Measurements from ENCODE around the gene SLC25A21. TPM values are rescaled to one million over a fixed set of nuclear protein-coding genes. Genes with fewer than 3 reads are reported as not detected.

Gene SLC25A21
- total RNA-seq, 6 experiments from 2014 or later: 0.09 to 0.37 (median 0.18) TPM; not detected in 1

DNA sequence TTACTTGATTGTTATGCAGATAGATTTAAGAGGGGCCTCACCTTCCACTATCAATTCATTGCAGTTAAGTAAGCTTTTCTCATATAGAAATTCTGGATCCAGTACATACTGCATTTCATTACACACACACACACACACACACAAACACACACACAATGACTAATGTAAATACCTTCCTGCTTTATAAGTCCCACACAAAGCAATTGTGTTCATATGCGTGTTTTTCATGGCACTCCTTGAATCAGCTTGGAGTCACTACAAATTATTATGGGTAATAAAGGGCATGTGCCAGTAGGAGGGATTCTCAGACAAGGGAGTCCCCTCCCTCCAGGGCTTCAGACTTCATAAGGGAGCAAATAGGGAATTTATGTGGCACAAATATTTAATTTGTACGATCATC, 29.9 kb upstream of the SLC25A21 start:
- H3K4me3 ChIP-seq: no peak overlapping the region
- ATAC-seq (no peak), DNase-seq (no peak)
- no peaks in the 10 kb centered on the region for H3K27me3 ChIP-seq
- 100% methylated on average over 2 of the region's 2 CpGs for WGBS (ENCODE audit: insufficient coverage, low coverage, low lambda C conversion rate, missing lambda C conversion rate)
- intact Hi-C loops (cut with DNase I): no loop called here
- no peaks in the 10 kb centered on the region for H3K36me3 ChIP-seq
- TF ChIP-seq, protein P1, sequence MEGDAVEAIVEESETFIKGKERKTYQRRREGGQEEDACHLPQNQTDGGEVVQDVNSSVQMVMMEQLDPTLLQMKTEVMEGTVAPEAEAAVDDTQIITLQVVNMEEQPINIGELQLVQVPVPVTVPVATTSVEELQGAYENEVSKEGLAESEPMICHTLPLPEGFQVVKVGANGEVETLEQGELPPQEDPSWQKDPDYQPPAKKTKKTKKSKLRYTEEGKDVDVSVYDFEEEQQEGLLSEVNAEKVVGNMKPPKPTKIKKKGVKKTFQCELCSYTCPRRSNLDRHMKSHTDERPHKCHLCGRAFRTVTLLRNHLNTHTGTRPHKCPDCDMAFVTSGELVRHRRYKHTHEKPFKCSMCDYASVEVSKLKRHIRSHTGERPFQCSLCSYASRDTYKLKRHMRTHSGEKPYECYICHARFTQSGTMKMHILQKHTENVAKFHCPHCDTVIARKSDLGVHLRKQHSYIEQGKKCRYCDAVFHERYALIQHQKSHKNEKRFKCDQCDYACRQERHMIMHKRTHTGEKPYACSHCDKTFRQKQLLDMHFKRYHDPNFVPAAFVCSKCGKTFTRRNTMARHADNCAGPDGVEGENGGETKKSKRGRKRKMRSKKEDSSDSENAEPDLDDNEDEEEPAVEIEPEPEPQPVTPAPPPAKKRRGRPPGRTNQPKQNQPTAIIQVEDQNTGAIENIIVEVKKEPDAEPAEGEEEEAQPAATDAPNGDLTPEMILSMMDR (IDR thresholded peaks at IDR 0.05): no peak
- no peak for TF ChIP-seq POLR2A (IDR thresholded peaks at IDR 0.05)
- H3K4me1 ChIP-seq: peaks cover 0 to 4% (median 2%) of the 10 kb centered on the region in 4 donors
- H3K9me3 ChIP-seq: no peaks in the 10 kb centered on the region
- H3K27ac ChIP-seq: no peak overlapping the region

DNA sequence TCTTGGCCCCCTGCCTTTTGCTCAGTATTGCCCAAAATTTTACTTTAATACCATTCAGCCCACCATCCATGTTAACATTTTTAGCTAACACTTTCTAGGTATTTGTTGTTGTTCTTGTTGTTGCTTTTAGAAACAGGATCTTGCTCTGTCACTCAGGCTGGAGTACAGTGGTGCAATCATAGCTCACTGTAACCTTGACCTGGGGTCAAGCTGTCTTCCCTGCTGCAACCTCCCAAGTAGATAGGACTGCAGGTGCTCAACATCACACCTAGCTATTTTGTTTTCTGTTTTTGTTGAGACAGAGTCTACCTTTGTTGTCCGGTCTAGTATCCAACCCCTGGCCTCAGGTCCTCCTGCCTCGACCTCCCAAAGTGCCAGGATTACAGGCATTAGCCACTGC, 29.3 kb upstream of the SLC25A21 start:
- H3K4me3 ChIP-seq: no peak overlapping the region
- TF ChIP-seq, protein P1 (IDR thresholded peaks at IDR 0.05): no peak
- no peak for TF ChIP-seq POLR2A (IDR thresholded peaks at IDR 0.05)
- no peak for DNase-seq
- ATAC-seq: no peak
- intact Hi-C loops (cut with DNase I): no loop called here
- no peaks in the 10 kb centered on the region for H3K9me3 ChIP-seq
- H3K27ac ChIP-seq: no peak overlapping the region
- no peaks in the 10 kb centered on the region for H3K27me3 ChIP-seq
- 100% methylated on average over 2 of the region's 2 CpGs for WGBS (ENCODE audit: insufficient coverage, low coverage, low lambda C conversion rate, missing lambda C conversion rate)
- no peaks in the 10 kb centered on the region for H3K36me3 ChIP-seq
- H3K4me1 ChIP-seq: peaks cover 0 to 4% (median 2%) of the 10 kb centered on the region in 4 donors

DNA sequence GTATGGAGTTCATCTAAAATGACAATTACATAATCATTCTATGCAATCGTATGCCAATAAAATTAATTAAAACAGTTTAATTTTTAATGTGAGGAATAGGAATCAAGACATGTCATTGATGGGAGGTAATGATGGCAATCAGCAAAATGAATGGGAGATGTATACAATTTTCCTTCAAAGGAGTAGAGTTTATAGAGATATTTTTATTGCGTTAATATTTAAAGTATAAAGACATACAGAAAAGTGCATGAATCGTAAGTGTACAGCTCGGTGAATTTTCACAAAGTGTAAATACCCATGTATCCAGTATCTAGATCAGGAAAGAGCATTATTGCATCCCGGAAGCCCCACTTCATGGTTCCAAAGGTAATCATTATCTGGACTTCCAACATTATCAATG, 26.5 kb upstream of the SLC25A21 start:
- peak overlapping the region in 1 of 3 donors; percentile 65 for H3K4me3 ChIP-seq
- TF ChIP-seq, protein P1 (IDR thresholded peaks at IDR 0.05): no peak
- TF ChIP-seq POLR2A (IDR thresholded peaks at IDR 0.05): no peak
- WGBS (ENCODE audit: insufficient coverage, low coverage, low lambda C conversion rate, missing lambda C conversion rate): 82% methylated on average over 5 of the region's 5 CpGs
- no peaks in the 10 kb centered on the region for H3K9me3 ChIP-seq
- H3K4me1 ChIP-seq: peaks cover 0 to 4% (median 2%) of the 10 kb centered on the region in 4 donors
- H3K27me3 ChIP-seq: no peaks in the 10 kb centered on the region
- no peaks in the 10 kb centered on the region for H3K36me3 ChIP-seq
- DNase-seq (no peak), ATAC-seq (no peak)
- intact Hi-C loops (cut with DNase I): no loop called here
- H3K27ac ChIP-seq: no peak overlapping the region

DNA sequence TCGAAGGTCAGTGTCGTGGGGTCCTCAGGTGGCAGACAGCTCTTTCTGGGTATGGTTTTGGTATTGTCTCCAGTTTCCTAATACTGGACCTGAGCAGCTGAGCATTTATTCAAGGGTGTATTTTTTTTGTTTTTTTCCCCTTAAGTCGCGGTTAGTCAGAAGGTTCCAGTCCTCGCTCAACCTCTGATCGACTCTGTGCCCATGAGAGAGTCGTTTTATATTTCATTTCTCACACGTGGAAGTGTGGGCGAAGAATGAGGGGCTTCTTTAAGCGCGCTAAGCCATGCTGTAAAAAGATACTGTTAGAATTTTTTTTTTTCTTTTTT, 25.8 kb upstream of the SLC25A21 start:
- Histone ChIP-seq H3K27ac (peak overlapping the region; percentile 65 to 84 (median 71)), H3K4me1 (peaks cover 0 to 4% (median 2%) of the 10 kb centered on the region in 4 donors), H3K27me3 (no peaks in the 10 kb centered on the region), H3K9me3 (no peaks in the 10 kb centered on the region), H3K36me3 (no peaks in the 10 kb centered on the region), H3K4me3 (peak overlapping the region; percentile 45 to 65 (median 63))
- no peak for TF ChIP-seq POLR2A (IDR thresholded peaks at IDR 0.05)
- TF ChIP-seq, protein P1 (IDR thresholded peaks at IDR 0.05): peak in 1 of 4 donors; percentile 42
- ATAC-seq (peak in 2 of 4 donors; percentile 7 to 27), DNase-seq (no peak)
- intact Hi-C loops (cut with DNase I): no loop called here
- 8% methylated on average over 9 of the region's 11 CpGs for WGBS (ENCODE audit: insufficient coverage, low coverage, low lambda C conversion rate, missing lambda C conversion rate)
